ENCODE results near the gene GTF3C4. TPM values are rescaled to one million over a fixed set of nuclear protein-coding genes. Genes with fewer than 3 reads are reported as not detected.

Gene GTF3C4
- total RNA-seq, 6 experiments from 2014 or later = 4.6 to 6.1 (median 5.5) TPM

- H3K36me3 ChIP-seq = no peaks in the 10 kb centered on the region
- no peak overlapping the region for H3K27ac ChIP-seq
- 41% methylated on average over 1 of the region's 1 CpG for WGBS (ENCODE audit: insufficient coverage, low coverage, low lambda C conversion rate, missing lambda C conversion rate)
- no peaks in the 10 kb centered on the region for H3K27me3 ChIP-seq
- no peak for TF ChIP-seq POLR2A (IDR thresholded peaks at IDR 0.05)
- no peak for TF ChIP-seq CTCF (IDR thresholded peaks at IDR 0.05)
- peaks cover 0 to 6% (median 2%) of the 10 kb centered on the region in 4 donors for H3K9me3 ChIP-seq
- H3K4me1 ChIP-seq = no peaks in the 10 kb centered on the region
- no peak for DNase-seq
- no peak overlapping the region for H3K4me3 ChIP-seq
- ATAC-seq = no peak
- intact Hi-C loops (cut with DNase I) = no loop called here
Observed at GRCh38 chr9:132699956-132700355, 29.7 kb downstream of the GTF3C4 start.

- TF ChIP-seq POLR2A (IDR thresholded peaks at IDR 0.05) = no peak
- no peak for TF ChIP-seq CTCF (IDR thresholded peaks at IDR 0.05)
- no peak for DNase-seq
Observed at GRCh38 chr9:132702254-132702653, 32.0 kb downstream of the GTF3C4 start.

GRCh38 chr9:132703336-132703735, 33.1 kb downstream of the GTF3C4 start:
- H3K4me3 ChIP-seq = no peak overlapping the region
- no peaks in the 10 kb centered on the region for H3K9me3 ChIP-seq
- WGBS (ENCODE audit: insufficient coverage, low coverage, low lambda C conversion rate, missing lambda C conversion rate) = 41% methylated on average over 2 of the region's 2 CpGs
- ATAC-seq (no peak), DNase-seq (no peak)
- no peaks in the 10 kb centered on the region for H3K36me3 ChIP-seq
- no peaks in the 10 kb centered on the region for H3K27me3 ChIP-seq
- H3K27ac ChIP-seq = no peak overlapping the region
- no peaks in the 10 kb centered on the region for H3K4me1 ChIP-seq
- intact Hi-C loops (cut with DNase I) = no loop called here
- TF ChIP-seq POLR2A (IDR thresholded peaks at IDR 0.05) (no peak), CTCF (IDR thresholded peaks at IDR 0.05) (no peak)

More at GRCh38 chr9:132702254-132702653, 32.0 kb downstream of the GTF3C4 start:
- peaks cover 0 to under 1% (median 0%) of the 10 kb centered on the region in 4 donors for H3K9me3 ChIP-seq
- no peak overlapping the region for H3K4me3 ChIP-seq
- H3K4me1 ChIP-seq = no peaks in the 10 kb centered on the region
- H3K27me3 ChIP-seq = no peaks in the 10 kb centered on the region
- intact Hi-C loops (cut with DNase I) = no loop called here
- 23% methylated on average over 1 of the region's 1 CpG for WGBS (ENCODE audit: insufficient coverage, low coverage, low lambda C conversion rate, missing lambda C conversion rate)
- no peak overlapping the region for H3K27ac ChIP-seq
- no peaks in the 10 kb centered on the region for H3K36me3 ChIP-seq
- ATAC-seq = no peak

GRCh38 chr9:132708239-132708638, 38.0 kb downstream of the GTF3C4 start:
- WGBS (ENCODE audit: insufficient coverage, low coverage, low lambda C conversion rate, missing lambda C conversion rate) = 15% methylated on average over 2 of the region's 8 CpGs
- Histone ChIP-seq H3K9me3 (no peaks in the 10 kb centered on the region), H3K27me3 (no peaks in the 10 kb centered on the region), H3K36me3 (no peaks in the 10 kb centered on the region), H3K4me1 (no peaks in the 10 kb centered on the region), H3K4me3 (no peak overlapping the region), H3K27ac (no peak overlapping the region)
- intact Hi-C loops (cut with DNase I) = no loop called here
- TF ChIP-seq POLR2A (IDR thresholded peaks at IDR 0.05) (no peak), CTCF (IDR thresholded peaks at IDR 0.05) (no peak)
- DNase-seq = no peak
- no peak for ATAC-seq

All from right lobe of liver (tissue), 6 donors.